MM.1S (cell line): ENCODE measurements around the gene SDK1.

Source experiments
- CTCF ChIP-seq: fragments of 300-600 bp; sonication (generic); IDR thresholded peaks from 2 replicates; pipeline ENCODE4 v1.5.1; 2016; ENCODE audit warnings: antibody characterized with exemption, low read length, mixed read lengths
- EZH2 ChIP-seq: fragments of 300-600 bp; sonication (generic); optimal IDR thresholded peaks from 2 replicates; pipeline ENCODE3; 2017; ENCODE audit warnings: low read depth, mild to moderate bottlenecking, antibody characterized with exemption, low read length, mixed read lengths
- EZH2phosphoT487 ChIP-seq: fragments of 300-600 bp; sonication (generic); IDR thresholded peaks from 2 replicates; pipeline ENCODE4 v1.6.1; 2018; ENCODE audit warnings: antibody characterized with exemption, low read length

- no peak for TF ChIP-seq CTCF
- TF ChIP-seq EZH2 = no peak
- no peak for TF ChIP-seq EZH2phosphoT487
These were observed 777.5 kb downstream of the SDK1 start for GRCh38 chr7:4078580-4078979.
